ENCODE measurements around the gene NPR2. TPM values are rescaled to one million over a fixed set of nuclear protein-coding genes. Genes with fewer than 3 reads are reported as not detected.

NPR2 gene
- total and polyA plus RNA-seq, 4 donors = 6.2 to 16.1 (median 13.5) TPM

DNA sequence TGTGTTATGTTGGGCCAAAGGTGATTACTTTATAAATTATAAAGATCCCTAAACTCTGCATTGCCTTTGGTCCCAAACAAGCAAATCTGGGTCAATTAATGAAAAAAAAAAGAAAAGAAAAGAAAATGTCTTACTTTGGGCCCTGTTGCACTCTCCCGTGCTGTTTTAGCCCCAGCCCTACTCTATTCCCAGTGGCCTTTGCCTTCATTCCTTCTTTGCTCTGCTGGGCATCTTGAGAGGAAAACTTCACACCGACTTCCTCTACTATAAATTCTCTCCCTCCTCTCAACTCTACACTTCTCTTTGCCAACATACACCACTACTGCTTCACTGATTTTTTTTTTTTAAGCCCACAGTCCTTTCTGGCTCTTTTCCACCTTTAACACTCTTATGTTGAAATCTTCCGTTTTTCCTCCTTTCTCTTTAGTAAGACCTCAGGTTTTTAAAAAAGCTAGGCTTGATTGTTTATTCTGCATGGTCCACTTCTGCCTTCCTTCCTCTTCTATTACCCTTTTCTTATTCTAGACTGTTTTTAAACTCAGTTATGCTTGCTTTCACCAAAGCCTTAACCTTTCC is 32.8 kb upstream of the NPR2 start:
- peak overlapping the region in 1 of 2 donors; percentile 14 for H3K9ac ChIP-seq (ENCODE audit: insufficient read depth in 1 of 2, low read length in 2 of 2)
- TF ChIP-seq, protein P1, sequence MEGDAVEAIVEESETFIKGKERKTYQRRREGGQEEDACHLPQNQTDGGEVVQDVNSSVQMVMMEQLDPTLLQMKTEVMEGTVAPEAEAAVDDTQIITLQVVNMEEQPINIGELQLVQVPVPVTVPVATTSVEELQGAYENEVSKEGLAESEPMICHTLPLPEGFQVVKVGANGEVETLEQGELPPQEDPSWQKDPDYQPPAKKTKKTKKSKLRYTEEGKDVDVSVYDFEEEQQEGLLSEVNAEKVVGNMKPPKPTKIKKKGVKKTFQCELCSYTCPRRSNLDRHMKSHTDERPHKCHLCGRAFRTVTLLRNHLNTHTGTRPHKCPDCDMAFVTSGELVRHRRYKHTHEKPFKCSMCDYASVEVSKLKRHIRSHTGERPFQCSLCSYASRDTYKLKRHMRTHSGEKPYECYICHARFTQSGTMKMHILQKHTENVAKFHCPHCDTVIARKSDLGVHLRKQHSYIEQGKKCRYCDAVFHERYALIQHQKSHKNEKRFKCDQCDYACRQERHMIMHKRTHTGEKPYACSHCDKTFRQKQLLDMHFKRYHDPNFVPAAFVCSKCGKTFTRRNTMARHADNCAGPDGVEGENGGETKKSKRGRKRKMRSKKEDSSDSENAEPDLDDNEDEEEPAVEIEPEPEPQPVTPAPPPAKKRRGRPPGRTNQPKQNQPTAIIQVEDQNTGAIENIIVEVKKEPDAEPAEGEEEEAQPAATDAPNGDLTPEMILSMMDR (IDR thresholded peaks at IDR 0.05; ENCODE audit: control extremely low read depth, extremely low read depth) = no peak
- H3K4me1 ChIP-seq (ENCODE audit: control insufficient read depth in 5 of 5, insufficient read depth in 5 of 5, low read length in 5 of 5) = peaks cover 0 to 23% (median 13%) of the 10 kb centered on the region in 5 donors
- ATAC-seq (ENCODE audit: insufficient read depth, low FRiP score) (no peak), DNase-seq (peak in 2 of 3 donors; percentile 47 to 61)
- H3K4me3 ChIP-seq = no peak overlapping the region
- H3K27ac ChIP-seq (ENCODE audit: low read depth in 1 of 2, low read length in 1 of 2) = peak overlapping the region in 1 of 2 donors; percentile 6
- 16 to 28% methylated on average over 3 of the region's 3 CpGs for WGBS, 2 donors
- no peaks in the 10 kb centered on the region for H3K27me3 ChIP-seq (ENCODE audit: control insufficient read depth in 3 of 3, insufficient read depth in 3 of 3, low read length in 2 of 3)
- H3K9me3 ChIP-seq (ENCODE audit: control insufficient read depth in 4 of 4, insufficient read depth in 3 of 4, low read length in 3 of 4) = no peaks in the 10 kb centered on the region
- H3K36me3 ChIP-seq (ENCODE audit: control insufficient read depth in 4 of 4, insufficient read depth in 4 of 4, low read length in 4 of 4) = peaks cover 0 to 11% (median 10%) of the 10 kb centered on the region in 4 donors

DNA sequence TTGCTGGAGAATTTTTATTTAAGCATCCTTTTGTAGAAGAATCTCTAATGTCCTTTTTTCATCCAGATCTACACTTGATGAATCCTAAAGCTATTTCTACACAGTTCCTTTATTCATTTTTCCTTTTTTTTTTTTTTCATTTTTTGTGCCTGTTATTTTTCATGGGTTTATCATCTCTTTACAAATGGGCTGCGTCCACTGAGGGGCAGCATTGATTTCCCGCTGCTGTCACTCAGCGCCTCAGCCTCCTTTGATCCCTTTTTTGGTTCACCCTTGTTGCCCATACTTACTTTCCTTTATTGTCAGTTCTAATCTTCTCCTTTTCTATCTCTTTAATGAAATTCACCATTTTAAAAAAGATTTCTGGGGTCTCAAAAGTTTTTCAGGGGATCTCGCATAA is 31.6 kb upstream of the NPR2 start:
- DNase-seq (no peak), ATAC-seq (ENCODE audit: insufficient read depth, low FRiP score) (no peak)
- H3K9me3 ChIP-seq (ENCODE audit: control insufficient read depth in 4 of 4, insufficient read depth in 3 of 4, low read length in 3 of 4) = no peaks in the 10 kb centered on the region
- H3K27me3 ChIP-seq (ENCODE audit: control insufficient read depth in 3 of 3, insufficient read depth in 3 of 3, low read length in 2 of 3) = no peaks in the 10 kb centered on the region
- H3K9ac ChIP-seq (ENCODE audit: insufficient read depth in 1 of 2, low read length in 2 of 2) = no peak overlapping the region
- no peak overlapping the region for H3K4me3 ChIP-seq
- WGBS, 2 donors = 96% methylated on average over 4 of the region's 4 CpGs
- TF ChIP-seq, protein P1 (IDR thresholded peaks at IDR 0.05; ENCODE audit: control extremely low read depth, extremely low read depth) = no peak
- H3K27ac ChIP-seq (ENCODE audit: low read depth in 1 of 2, low read length in 1 of 2) = no peak overlapping the region
- H3K36me3 ChIP-seq (ENCODE audit: control insufficient read depth in 4 of 4, insufficient read depth in 4 of 4, low read length in 4 of 4) = peaks cover 0 to 3% (median 2%) of the 10 kb centered on the region in 4 donors
- H3K4me1 ChIP-seq (ENCODE audit: control insufficient read depth in 5 of 5, insufficient read depth in 5 of 5, low read length in 5 of 5) = peaks cover 0 to 23% (median 13%) of the 10 kb centered on the region in 5 donors

DNA sequence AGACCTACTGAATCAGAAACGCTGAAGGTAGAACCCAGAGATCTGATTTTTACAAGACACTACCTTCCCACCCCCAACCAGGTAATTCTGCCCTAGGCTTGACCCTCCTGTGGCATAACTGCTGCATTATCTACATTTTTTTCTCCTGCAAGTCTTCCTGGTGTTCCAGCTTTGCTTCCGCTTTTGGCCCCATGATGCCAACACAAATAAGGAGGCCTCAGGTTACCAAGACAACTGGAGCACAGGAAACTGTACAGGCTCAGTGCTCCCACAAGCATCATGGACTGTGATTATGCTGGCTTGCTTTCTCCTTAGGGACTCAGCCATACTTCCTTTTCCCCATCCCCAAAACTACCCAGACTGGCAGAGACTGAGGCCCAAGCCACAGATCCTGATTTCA is 30.7 kb upstream of the NPR2 start:
- Histone ChIP-seq H3K9me3 (ENCODE audit: control insufficient read depth in 4 of 4, insufficient read depth in 3 of 4, low read length in 3 of 4) (no peaks in the 10 kb centered on the region), H3K27ac (ENCODE audit: low read depth in 1 of 2, low read length in 1 of 2) (peak overlapping the region in 1 of 2 donors; percentile 17), H3K4me3 (no peak overlapping the region), H3K36me3 (ENCODE audit: control insufficient read depth in 4 of 4, insufficient read depth in 4 of 4, low read length in 4 of 4) (peaks cover 0 to 1% (median 0%) of the 10 kb centered on the region in 4 donors), H3K9ac (ENCODE audit: insufficient read depth in 1 of 2, low read length in 2 of 2) (no peak overlapping the region), H3K4me1 (ENCODE audit: control insufficient read depth in 5 of 5, insufficient read depth in 5 of 5, low read length in 5 of 5) (peaks cover 0 to 23% (median 13%) of the 10 kb centered on the region in 5 donors), H3K27me3 (ENCODE audit: control insufficient read depth in 3 of 3, insufficient read depth in 3 of 3, low read length in 2 of 3) (no peaks in the 10 kb centered on the region)
- ATAC-seq (ENCODE audit: insufficient read depth, low FRiP score) (no peak), DNase-seq (peak in 2 of 3 donors; percentile 28 to 51)
- TF ChIP-seq, protein P1 (IDR thresholded peaks at IDR 0.05; ENCODE audit: control extremely low read depth, extremely low read depth) = no peak
- WGBS, 2 donors = 45 to 59% methylated on average over 2 of the region's 2 CpGs

Measured in lung (tissue), 12 donors.